ENCODE measurements around the gene PHF21B.

Gene PHF21B

GRCh38 chr22:44956840-44957767, 52.7 kb downstream of the PHF21B start:
- DNase-seq = no peak

DNA sequence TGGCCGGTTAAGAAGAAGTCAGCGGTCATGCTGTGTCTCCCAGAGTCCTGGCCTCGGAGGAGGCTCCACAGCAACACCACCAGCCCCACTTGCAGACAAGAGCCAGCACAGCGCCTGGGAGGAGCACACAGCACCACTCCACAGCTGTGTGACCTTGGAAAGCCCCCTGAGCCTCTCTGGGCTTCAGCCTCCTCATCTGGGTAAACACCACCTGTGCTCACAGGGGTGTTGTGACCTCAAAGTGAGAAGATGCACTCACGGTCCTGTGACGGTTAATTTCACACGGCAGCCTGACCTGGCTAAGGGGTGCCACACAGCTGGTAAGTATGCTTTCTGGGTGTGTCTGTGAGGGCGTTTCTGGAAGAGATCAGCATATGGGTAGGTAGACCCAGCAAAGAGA, 54.7 kb downstream of the PHF21B start:
- DNase-seq = no peak

GRCh38 chr22:44954149-44954548, 55.7 kb downstream of the PHF21B start:
- no peak for DNase-seq

GRCh38 chr22:44952863-44953746, 56.7 kb downstream of the PHF21B start:
- no peak for DNase-seq

GRCh38 chr22:44951510-44951816, 58.3 kb downstream of the PHF21B start:
- DNase-seq = no peak

DNA sequence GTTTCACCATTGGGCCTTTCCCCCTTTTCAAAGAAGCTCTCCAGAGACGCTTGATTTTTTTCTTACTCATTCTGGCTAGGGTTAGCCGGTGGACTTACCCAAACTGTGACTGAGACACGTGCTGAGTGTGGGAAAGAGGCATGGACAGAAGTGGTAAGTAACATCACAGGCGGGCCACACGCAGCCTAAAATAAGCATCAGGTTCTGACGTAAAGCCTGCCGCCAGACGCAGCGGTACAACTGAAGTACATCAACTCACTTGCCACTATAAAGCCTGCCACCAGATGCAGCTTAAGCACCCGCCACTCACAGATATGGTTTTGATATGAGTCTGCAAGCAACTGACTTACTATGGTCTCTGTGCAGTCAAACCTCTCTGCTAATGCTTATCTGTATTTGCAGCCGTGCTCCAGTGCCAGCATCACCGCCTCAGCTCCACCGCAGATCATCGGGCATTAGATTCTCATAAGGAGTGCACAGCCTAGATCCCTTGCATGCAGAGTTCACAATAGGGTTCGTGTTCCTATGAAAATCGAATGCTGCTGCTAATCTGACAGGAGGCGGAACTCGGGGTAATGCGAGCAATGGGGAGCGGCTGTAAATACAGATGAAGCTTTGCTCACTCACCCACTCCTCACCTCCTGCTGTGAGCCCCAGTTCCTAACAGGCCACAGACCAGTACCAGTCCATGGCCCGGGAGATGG, 58.8 kb downstream of the PHF21B start:
- no peak for DNase-seq

GRCh38 chr22:44947846-44948245, 62.0 kb downstream of the PHF21B start:
- DNase-seq = no peak

DNA sequence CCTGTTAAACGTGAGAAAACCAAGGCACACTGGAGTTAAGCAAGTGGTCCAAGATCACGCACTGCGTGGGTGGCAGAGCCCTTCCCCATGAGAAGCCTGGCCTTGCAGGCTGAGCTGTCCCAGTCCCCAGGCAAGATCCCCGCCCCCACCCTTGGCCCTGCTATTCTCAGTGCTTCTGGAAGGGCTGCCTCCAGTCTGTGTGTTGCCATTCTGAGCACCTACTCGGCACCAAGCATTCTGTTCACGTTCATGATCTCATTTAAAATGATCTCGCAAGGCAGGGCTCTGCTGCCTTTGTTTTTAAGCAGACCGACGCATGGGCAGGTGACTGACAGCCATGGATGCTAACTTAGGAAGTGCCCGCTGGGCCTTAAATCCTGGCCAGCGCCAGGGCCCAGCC, 62.8 kb downstream of the PHF21B start:
- no peak for DNase-seq

DNA sequence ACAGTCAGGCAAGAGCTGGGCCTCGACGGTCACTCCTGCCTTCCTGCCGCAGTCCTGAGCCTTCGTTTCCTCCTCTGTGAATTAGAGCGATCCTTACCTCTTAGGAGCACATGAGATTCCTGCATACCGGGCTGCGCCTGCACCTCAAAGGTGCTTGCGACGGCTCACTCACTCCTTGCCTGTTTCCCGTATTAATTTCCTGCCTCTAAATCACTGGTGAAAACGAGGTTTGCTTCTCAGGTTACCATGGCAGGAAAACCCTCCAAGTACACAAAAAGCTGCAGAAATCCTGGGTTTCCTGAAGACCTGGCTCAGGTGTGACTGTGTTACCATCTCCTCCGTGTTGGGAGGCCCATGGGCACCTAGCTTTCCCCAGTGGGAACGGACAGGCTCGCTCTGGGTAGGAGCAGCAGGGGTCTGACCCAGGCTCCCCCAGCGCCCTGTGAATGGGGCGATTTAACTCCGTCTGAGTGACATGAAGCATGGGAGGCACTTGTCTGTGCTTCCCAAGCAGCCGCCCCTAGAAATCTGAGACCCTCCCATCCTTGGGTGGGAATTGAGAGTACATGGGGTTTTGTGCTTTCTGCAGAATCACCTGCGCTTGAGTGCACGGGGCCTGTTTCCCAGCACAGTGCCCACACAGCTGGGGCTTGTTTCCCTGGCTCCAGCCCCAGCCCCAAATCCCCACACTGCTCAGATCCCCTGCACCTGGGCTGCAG, 64.8 kb downstream of the PHF21B start:
- no peak for DNase-seq

DNA sequence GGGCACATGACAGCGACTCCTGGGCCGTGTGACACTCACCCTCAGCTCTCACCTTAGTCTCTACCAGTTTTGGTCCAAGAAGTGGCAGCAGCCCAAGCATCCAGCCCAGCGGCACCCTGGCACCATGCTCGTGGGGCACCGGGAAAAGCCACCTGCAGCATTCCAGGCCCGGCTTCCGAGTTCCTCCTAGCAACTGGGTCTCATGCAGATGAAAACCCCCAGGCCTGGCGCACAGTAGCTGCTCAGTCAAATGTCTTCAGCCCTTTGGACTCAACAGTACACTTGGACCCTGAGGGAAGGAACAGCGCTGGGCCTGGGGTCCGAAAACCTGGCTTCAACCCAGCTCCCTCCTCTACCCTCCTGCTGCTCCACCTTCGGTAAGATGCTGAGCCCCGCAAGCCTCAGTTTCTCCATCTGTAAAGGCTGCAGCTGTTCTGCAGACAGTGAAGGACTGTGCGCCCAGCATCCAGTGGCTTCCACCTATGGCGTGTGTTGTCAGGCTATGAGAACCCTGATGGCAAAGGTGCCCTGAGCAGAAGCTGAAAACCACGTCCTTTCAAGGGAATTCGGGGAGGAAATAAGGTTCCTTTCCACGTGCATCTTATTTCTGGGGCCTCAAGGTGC, 66.0 kb downstream of the PHF21B start:
- no peak for DNase-seq

DNA sequence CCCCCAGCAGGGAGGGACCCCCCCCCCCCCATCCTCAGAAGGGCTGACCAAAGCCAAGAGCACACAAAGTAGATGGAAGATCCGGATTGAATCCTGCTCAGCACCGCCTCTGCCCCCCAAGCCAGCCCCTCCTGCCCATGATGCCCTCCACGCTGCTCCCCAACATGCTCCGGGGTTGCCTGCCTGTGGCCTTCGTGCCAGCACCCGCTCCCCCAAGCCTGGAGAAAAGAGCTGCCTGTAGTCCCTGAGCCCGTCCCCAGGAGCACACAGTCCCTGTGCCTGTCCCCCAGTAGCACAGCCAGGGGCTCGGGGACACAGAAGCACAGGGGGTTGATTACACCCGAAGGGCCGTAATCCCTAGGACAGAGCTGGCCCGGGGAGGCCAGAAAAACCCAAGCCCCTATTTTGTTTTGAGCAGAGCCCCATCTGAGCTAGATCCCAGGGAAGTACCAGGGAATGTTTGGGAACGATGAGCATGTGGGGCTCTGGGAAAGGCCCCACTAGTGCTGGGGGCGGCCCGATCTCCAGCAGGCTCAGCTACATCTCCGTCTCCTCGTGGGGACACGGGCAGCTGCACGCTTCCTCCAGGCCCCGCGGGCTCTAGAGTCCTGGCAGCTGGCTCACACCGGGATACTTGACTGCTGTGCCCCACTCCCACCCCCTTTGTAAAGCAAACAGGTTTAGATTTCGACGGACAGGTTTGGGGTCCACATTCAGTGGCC, 66.7 kb downstream of the PHF21B start:
- DNase-seq = no peak

DNA sequence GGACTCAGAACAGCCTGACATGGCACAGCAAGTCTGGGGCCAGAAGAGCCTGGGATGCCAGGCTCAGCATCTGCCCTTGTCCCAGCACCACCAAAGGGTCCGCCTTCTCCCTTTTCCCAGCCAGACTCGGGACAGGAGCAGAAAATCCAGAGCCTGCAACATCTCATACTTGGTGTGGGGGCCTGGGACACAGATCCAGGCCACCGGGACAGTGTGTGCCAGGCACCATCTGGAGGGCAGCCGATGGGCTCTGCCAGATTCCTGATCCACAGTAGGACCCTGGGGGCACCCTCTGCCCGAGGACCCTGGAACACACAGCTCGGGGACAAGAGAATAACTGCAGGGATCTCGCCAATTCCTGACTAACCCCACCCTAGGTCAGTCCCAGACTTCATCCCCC, 67.7 kb downstream of the PHF21B start:
- no peak for DNase-seq

DNA sequence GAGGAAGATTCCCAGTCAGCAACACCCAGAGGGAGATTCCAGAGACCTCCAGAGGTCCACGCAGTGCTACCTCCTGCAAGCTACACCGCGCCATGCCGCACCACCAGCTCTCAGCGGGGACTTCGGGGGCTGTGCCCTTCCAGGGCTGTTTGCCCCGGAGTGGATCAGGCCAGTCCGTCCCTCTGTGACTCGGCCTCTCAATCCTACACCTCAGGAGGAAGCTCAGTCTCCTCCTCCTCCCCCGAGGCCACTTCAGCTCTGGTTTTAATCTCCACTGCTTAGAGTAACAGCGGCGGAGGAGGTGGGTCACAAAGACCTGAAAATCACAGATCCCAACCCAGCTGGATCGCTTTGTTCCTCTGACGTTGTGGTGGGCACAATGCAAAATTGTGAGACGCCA, 68.6 kb downstream of the PHF21B start:
- DNase-seq = no peak

DNA sequence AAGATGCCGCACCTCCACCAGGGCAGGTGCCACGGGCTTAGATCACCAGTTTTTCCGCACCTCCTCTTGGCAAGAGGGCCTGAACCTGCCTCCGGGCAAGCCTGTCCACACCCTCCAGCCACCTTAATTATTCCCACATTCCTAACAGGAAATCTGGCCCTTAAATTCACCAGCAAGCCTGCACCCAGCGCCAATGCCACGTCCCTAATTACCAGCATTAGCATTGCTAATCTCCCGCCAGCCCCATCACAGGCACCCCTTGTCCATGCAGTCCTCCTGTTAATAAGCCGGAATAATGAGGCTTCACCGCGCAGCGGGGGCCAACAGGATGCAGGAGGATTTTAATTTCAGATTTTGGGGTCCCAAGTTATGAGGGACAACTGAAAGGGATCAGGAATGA, 69.7 kb downstream of the PHF21B start:
- DNase-seq = no peak

- DNase-seq = no peak
Observed at GRCh38 chr22:44939451-44939850, 70.4 kb downstream of the PHF21B start.

- no peak for DNase-seq
Observed at GRCh38 chr22:44938886-44939285, 70.9 kb downstream of the PHF21B start.

- no peak for DNase-seq
Observed at GRCh38 chr22:44937216-44937615, 72.6 kb downstream of the PHF21B start.

DNA sequence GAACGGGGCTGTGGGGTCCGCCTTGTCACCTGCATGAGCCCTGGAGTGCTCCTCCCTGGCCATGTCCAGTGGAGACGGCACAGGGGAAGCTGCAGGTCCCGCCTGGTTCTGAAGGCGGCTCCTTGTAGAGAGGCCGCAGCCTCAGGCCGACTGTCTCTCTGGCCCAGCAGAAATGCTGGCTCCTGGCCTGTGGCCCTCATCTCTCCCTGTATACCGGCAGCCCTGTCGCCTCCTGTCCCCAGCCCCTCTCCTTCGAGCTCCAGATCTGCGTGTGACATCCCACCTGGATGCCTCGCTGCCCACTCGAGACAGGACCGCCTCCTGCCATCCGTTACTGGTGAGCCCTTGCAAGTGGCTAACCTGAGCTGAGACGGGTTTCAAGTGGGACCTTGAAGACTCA, 73.6 kb downstream of the PHF21B start:
- DNase-seq = no peak

GRCh38 chr22:44935724-44936123, 74.1 kb downstream of the PHF21B start:
- no peak for DNase-seq

DNA sequence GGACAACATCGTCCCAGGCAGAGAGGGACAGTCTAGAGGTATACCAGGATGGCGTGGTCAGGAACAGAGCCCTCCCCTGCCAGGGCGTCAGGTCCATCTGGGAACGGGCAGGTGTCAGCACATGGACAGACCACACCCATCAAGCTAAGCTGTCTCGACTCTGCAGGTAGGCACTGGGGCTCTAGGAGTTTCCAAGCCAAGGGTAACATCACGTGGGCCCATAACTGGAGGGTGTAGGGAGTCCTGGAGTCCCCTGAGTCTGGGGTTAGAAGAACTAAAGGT, 75.4 kb downstream of the PHF21B start:
- no peak for DNase-seq

DNA sequence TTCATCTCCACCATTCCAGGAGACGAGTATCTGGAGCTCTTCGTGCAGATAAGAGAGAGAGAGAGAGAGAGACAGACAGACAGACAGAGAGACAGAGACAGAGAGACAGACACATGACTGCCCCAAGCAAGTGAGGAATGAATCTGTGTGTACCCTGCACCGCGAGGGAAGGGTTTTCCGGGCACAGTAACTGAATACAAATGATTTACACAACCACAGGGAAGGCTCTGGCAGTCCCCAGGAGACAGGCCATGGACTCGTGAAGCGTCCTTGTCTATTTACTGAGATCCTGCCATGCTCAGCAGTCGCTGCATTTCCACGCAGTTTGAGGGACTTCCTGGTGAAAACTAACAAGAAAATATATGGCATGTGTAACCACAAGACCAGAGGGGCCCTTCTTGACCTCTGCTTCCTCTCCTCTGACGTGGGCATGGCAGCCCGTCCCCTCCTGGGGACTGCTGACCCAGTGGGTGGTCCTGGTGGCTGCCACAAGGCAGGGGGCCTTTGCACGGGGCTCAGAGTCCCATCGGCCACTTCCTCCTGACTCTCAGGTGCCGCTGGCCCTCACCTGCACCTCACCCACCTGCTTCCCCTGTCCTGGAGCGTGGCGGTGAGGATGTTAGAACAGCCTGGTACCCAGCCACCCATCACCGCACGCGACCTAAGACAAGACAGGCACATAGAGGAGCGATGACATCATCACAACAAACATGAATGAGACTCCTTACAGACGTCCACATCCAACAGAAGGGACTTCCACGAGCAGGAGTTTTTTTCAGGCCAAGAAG, 75.9 kb downstream of the PHF21B start:
- no peak for DNase-seq

Measured in NCI-H748 treated with DMSO at 0.1 percent for 48 hours (cell line).